SK-N-SH (cell line): ENCODE data around the gene DYRK1A.

Source experiments
- EP300 ChIP-seq, 2 experiments: IDR thresholded peaks; 2 replicates each; pipeline versions ENCODE4 v1.4.0 to v1.6.1; 2012; ENCODE audit warnings: borderline replicate concordance in 1 of 2, low read depth in 1 of 2, low read length in 1 of 2
- EZH2phosphoT487 ChIP-seq: fragments of 200-600 bp; sonication (generic); IDR thresholded peaks from 2 replicates; pipeline ENCODE4 v1.6.1; 2017; ENCODE audit warnings: low read depth, mixed run types, mild to moderate bottlenecking, antibody characterized with exemption, moderate library complexity, borderline replicate concordance
- JUND ChIP-seq: IDR thresholded peaks from 2 replicates; pipeline ENCODE4 v1.4.0; 2012
- MXI1 ChIP-seq: IDR thresholded peaks from 2 replicates; pipeline ENCODE4 v1.6.1; 2012; ENCODE audit warnings: mild to moderate bottlenecking, low read depth, low read length, improper control_type of control experiment
- POLR2AphosphoS5 ChIP-seq: IDR thresholded peaks from 2 replicates; pipeline ENCODE4 v1.6.1; 2012; ENCODE audit warnings: low read depth, low read length
- RAD21 ChIP-seq: IDR thresholded peaks from 2 replicates; pipeline ENCODE4 v1.6.1; 2012; ENCODE audit warnings: mild to moderate bottlenecking, low read length
- SIN3A ChIP-seq: IDR thresholded peaks from 2 replicates; pipeline ENCODE4 v1.6.1; 2012; ENCODE audit warnings: low read depth, mild to moderate bottlenecking, low read length, moderate library complexity, borderline replicate concordance
- SMC3 ChIP-seq: IDR thresholded peaks from 2 replicates; pipeline ENCODE4 v1.6.1; 2012; ENCODE audit warnings: low read depth, low read length, improper control_type of control experiment
- TAF1 ChIP-seq: IDR thresholded peaks from 2 replicates; pipeline ENCODE4 v1.6.1; 2012; ENCODE audit warnings: low read depth, mild to moderate bottlenecking, low read length, moderate library complexity, borderline replicate concordance
- TCF12 ChIP-seq: IDR thresholded peaks from 2 replicates; pipeline ENCODE4 v1.4.0; 2012
- TF ChIP-seq, protein P1 (sequence below): fragments of 200-600 bp; sonication (generic); IDR thresholded peaks from 2 replicates; pipeline ENCODE4 v1.6.1; 2017; ENCODE audit warnings: antibody characterized with exemption, mild to moderate bottlenecking, moderate library complexity
- TF ChIP-seq, protein P2 (sequence below): IDR thresholded peaks from 2 replicates; pipeline ENCODE4 v1.6.1; 2012; ENCODE audit warnings: mild to moderate bottlenecking, low read depth, low read length, moderate library complexity
- TF ChIP-seq, protein P3 (sequence below): IDR thresholded peaks from 2 replicates; pipeline ENCODE4 v1.4.0; 2012; ENCODE audit warnings: low read depth
- TF ChIP-seq, protein P4 (sequence below): IDR thresholded peaks from 2 replicates; pipeline ENCODE4 v1.4.0; 2012; ENCODE audit warnings: low read depth, borderline replicate concordance

DNA sequence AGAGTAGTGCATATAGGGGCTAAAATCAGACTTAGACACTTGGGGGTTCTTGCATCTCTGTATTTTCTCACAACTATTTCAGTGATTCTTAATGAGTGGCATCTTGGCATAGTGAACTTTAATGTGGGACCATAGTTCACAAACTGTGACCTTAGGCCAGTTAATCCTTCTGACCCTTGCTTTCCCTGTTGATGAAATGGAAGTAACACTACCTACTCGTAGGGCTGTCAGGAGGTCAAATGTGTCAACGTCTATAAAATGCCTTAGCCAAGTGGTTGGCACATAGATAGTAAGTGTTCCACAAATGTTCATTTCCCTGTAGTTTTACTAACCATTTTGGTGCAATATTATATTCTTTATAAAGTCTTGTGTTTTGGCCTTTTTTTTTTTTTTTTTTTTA, 49.4 kb downstream of the DYRK1A start:
- TF ChIP-seq, protein P1, sequence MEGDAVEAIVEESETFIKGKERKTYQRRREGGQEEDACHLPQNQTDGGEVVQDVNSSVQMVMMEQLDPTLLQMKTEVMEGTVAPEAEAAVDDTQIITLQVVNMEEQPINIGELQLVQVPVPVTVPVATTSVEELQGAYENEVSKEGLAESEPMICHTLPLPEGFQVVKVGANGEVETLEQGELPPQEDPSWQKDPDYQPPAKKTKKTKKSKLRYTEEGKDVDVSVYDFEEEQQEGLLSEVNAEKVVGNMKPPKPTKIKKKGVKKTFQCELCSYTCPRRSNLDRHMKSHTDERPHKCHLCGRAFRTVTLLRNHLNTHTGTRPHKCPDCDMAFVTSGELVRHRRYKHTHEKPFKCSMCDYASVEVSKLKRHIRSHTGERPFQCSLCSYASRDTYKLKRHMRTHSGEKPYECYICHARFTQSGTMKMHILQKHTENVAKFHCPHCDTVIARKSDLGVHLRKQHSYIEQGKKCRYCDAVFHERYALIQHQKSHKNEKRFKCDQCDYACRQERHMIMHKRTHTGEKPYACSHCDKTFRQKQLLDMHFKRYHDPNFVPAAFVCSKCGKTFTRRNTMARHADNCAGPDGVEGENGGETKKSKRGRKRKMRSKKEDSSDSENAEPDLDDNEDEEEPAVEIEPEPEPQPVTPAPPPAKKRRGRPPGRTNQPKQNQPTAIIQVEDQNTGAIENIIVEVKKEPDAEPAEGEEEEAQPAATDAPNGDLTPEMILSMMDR, result no peak
- TF ChIP-seq, protein P2, sequence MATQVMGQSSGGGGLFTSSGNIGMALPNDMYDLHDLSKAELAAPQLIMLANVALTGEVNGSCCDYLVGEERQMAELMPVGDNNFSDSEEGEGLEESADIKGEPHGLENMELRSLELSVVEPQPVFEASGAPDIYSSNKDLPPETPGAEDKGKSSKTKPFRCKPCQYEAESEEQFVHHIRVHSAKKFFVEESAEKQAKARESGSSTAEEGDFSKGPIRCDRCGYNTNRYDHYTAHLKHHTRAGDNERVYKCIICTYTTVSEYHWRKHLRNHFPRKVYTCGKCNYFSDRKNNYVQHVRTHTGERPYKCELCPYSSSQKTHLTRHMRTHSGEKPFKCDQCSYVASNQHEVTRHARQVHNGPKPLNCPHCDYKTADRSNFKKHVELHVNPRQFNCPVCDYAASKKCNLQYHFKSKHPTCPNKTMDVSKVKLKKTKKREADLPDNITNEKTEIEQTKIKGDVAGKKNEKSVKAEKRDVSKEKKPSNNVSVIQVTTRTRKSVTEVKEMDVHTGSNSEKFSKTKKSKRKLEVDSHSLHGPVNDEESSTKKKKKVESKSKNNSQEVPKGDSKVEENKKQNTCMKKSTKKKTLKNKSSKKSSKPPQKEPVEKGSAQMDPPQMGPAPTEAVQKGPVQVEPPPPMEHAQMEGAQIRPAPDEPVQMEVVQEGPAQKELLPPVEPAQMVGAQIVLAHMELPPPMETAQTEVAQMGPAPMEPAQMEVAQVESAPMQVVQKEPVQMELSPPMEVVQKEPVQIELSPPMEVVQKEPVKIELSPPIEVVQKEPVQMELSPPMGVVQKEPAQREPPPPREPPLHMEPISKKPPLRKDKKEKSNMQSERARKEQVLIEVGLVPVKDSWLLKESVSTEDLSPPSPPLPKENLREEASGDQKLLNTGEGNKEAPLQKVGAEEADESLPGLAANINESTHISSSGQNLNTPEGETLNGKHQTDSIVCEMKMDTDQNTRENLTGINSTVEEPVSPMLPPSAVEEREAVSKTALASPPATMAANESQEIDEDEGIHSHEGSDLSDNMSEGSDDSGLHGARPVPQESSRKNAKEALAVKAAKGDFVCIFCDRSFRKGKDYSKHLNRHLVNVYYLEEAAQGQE, result no peak
- TF ChIP-seq, protein P3, sequence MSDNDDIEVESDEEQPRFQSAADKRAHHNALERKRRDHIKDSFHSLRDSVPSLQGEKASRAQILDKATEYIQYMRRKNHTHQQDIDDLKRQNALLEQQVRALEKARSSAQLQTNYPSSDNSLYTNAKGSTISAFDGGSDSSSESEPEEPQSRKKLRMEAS, result no peak
- TF ChIP-seq SMC3 (no peak), TCF12 (no peak), SIN3A (no peak), EZH2phosphoT487 (no peak), RAD21 (no peak), TAF1 (no peak), EP300 (IDR thresholded peaks at IDR 0.05; ENCODE audit: borderline replicate concordance in 1 of 2, low read depth in 1 of 2, low read length in 1 of 2) (no peak), JUND (no peak), POLR2AphosphoS5 (no peak), MXI1 (no peak)
- TF ChIP-seq, protein P4, sequence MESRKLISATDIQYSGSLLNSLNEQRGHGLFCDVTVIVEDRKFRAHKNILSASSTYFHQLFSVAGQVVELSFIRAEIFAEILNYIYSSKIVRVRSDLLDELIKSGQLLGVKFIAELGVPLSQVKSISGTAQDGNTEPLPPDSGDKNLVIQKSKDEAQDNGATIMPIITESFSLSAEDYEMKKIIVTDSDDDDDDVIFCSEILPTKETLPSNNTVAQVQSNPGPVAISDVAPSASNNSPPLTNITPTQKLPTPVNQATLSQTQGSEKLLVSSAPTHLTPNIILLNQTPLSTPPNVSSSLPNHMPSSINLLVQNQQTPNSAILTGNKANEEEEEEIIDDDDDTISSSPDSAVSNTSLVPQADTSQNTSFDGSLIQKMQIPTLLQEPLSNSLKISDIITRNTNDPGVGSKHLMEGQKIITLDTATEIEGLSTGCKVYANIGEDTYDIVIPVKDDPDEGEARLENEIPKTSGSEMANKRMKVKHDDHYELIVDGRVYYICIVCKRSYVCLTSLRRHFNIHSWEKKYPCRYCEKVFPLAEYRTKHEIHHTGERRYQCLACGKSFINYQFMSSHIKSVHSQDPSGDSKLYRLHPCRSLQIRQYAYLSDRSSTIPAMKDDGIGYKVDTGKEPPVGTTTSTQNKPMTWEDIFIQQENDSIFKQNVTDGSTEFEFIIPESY, result no peak
